ENCODE measurements around the gene CTNNBIP1. TPM values are rescaled to one million over a fixed set of nuclear protein-coding genes. Genes with fewer than 3 reads are reported as not detected.

Gene CTNNBIP1
- total RNA-seq, 1 donor from 2014 or later = 75.5 TPM

GRCh38 chr1:9908871-9909233, 1.2 kb downstream of the CTNNBIP1 start:
- Mint-ChIP-seq H3K4me3 (peak overlapping the region; percentile 97), H3K4me1 (peaks cover 51% of the 10 kb centered on the region), H3K27ac (ENCODE audit: unreplicated experiment) (no peak overlapping the region), H3K9me3 (no peaks in the 10 kb centered on the region), H3K27me3 (ENCODE audit: low read depth) (no peaks in the 10 kb centered on the region), H3K36me3 (ENCODE audit: low read depth) (no peaks in the 10 kb centered on the region)
- DNase-seq (ENCODE audit: low read depth, low spot score) = no peak
- no peak for TF ChIP-seq CTCF (conservative IDR thresholded peaks at IDR 0.05)

GRCh38 chr1:9907441-9907840, 2.6 kb downstream of the CTNNBIP1 start:
- H3K4me3 Mint-ChIP-seq = peak overlapping the region; percentile 69
- H3K27ac Mint-ChIP-seq (ENCODE audit: unreplicated experiment) = no peak overlapping the region
- no peak for TF ChIP-seq CTCF (conservative IDR thresholded peaks at IDR 0.05)
- H3K36me3 Mint-ChIP-seq (ENCODE audit: low read depth) = no peaks in the 10 kb centered on the region
- peaks cover 54% of the 10 kb centered on the region for H3K4me1 Mint-ChIP-seq
- no peaks in the 10 kb centered on the region for H3K9me3 Mint-ChIP-seq
- no peaks in the 10 kb centered on the region for H3K27me3 Mint-ChIP-seq (ENCODE audit: low read depth)
- no peak for DNase-seq (ENCODE audit: low read depth, low spot score)

GRCh38 chr1:9906466-9906865, 3.6 kb downstream of the CTNNBIP1 start:
- H3K36me3 Mint-ChIP-seq (ENCODE audit: low read depth) = no peaks in the 10 kb centered on the region
- no peaks in the 10 kb centered on the region for H3K27me3 Mint-ChIP-seq (ENCODE audit: low read depth)
- peaks cover 58% of the 10 kb centered on the region for H3K4me1 Mint-ChIP-seq
- no peaks in the 10 kb centered on the region for H3K9me3 Mint-ChIP-seq
- DNase-seq (ENCODE audit: low read depth, low spot score) = no peak
- peak overlapping the region; percentile 80 for H3K4me3 Mint-ChIP-seq
- no peak for TF ChIP-seq CTCF (conservative IDR thresholded peaks at IDR 0.05)
- H3K27ac Mint-ChIP-seq (ENCODE audit: unreplicated experiment) = no peak overlapping the region

DNA sequence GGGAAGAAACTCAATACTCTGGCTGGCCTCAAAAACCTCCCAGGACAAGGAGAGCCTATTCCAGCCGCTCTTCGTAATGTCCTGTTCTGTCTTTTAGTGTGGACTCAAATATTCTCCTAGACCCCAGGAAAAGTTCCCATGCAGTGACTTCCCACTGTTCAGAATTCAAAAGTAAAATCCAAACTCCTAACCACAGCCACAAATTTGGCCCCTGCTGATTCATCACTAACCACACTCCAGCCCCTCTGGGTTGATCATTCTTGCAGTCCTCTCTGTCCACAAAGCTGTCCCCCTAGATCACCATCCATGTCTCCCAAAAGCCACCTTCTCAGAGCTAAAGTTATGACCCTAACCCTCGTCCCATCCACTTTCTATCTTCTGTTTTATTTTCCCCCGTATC, 5.1 kb downstream of the CTNNBIP1 start:
- H3K4me1 Mint-ChIP-seq = peaks cover 60% of the 10 kb centered on the region
- H3K27ac Mint-ChIP-seq (ENCODE audit: unreplicated experiment) = peak overlapping the region; percentile 73
- peak overlapping the region; percentile 28 for H3K4me3 Mint-ChIP-seq
- no peak for DNase-seq (ENCODE audit: low read depth, low spot score)
- no peaks in the 10 kb centered on the region for H3K9me3 Mint-ChIP-seq
- H3K27me3 Mint-ChIP-seq (ENCODE audit: low read depth) = no peaks in the 10 kb centered on the region
- TF ChIP-seq CTCF (conservative IDR thresholded peaks at IDR 0.05) = no peak
- H3K36me3 Mint-ChIP-seq (ENCODE audit: low read depth) = no peaks in the 10 kb centered on the region

GRCh38 chr1:9904596-9904995, 5.5 kb downstream of the CTNNBIP1 start:
- H3K27ac Mint-ChIP-seq (ENCODE audit: unreplicated experiment) = peak overlapping the region; percentile 73
- H3K36me3 Mint-ChIP-seq (ENCODE audit: low read depth) = no peaks in the 10 kb centered on the region
- no peak for TF ChIP-seq CTCF (conservative IDR thresholded peaks at IDR 0.05)
- DNase-seq (ENCODE audit: low read depth, low spot score) = no peak
- H3K9me3 Mint-ChIP-seq = no peaks in the 10 kb centered on the region
- H3K4me3 Mint-ChIP-seq = peak overlapping the region; percentile 28
- H3K4me1 Mint-ChIP-seq = peaks cover 60% of the 10 kb centered on the region
- H3K27me3 Mint-ChIP-seq (ENCODE audit: low read depth) = no peaks in the 10 kb centered on the region

Data from neural crest cell (in vitro differentiated cells).